ENCODE data around the gene MAPK11.
A peak's percentile ranks its signal among the peaks of the same experiment; 100 is the strongest.
"Not testable (repeated sequence)": the region's sequence is repeated elsewhere in the genome, so short reads cannot be mapped to it uniquely, and the experiment has no call there.

MAPK11 gene

DNA sequence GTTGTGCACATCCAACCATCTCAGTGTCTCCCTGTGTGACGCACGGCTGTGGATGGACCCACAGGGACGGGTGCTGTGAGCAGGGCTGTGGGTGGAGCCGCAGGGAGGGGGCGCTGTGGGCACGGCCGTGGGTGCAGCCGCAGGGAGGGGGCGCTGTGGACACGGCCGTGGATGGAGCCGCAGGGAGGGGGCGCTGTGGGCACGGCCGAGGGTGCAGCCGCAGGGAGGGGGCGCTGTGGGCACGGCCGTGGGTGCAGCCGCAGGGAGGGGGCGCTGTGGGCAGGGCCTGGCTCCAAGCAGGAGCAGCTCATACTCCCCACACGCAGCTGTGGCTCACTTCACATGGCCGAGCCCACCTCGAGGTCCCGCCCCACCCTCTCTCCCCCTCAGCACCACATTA lies 6.0 kb upstream of the MAPK11 start:
- DNase-seq (ENCODE audit: low read depth in 2 of 2): no peak

DNA sequence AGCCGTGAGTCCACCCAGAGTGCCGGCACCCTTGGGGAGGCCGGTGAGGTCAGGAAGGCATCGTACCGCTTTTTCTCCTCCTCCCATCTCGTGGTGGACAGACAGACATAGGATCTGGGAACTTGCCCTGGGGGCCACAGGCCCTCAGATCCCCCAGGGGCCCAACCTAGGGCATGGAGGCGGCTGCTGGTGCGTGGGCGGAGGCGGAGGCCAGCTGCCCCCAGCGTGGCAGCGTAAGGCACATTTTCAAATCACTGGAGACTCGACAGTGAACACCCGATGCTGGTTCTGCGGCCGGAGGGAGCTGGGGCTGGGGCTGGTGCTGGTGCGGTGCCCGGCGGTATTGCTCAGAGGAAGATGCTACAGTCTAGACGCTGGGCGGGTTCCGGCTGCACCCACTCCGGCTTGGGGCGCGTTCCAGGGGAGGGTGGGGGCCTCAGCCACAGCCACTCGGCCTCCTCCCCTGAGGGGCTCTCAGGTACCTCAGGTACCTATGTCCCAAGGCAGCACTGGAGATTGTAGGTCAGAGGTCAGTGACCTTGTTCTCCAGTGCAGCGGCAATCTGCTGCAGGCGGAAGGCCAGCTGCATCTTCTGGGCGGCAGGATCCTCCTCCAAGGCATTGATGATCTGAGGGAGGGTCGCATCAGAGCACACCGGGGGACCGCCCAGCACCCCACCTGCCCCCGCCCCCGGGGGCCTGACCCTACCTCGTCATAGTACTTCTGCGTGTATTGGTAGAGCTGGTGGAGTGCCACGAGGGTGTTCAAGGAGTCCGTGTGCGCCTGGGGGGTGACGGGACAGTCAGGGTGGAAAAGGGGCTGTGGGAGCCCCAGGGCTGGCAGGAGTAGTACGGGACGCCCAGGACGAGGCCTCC lies 5.2 kb upstream of the MAPK11 start:
- DNase-seq (ENCODE audit: low read depth in 2 of 2): no peak

- no peak for DNase-seq (ENCODE audit: low read depth in 2 of 2)
These were observed 4.6 kb upstream of the MAPK11 start for GRCh38 chr22:50274771-50275170.

- DNase-seq (ENCODE audit: low read depth in 2 of 2): peak in 1 of 2 donors; percentile 29
These were observed 4.1 kb upstream of the MAPK11 start for GRCh38 chr22:50274311-50274710.

GRCh38 chr22:50273781-50274180 lies 3.6 kb upstream of the MAPK11 start:
- DNase-seq (ENCODE audit: low read depth in 2 of 2): not testable (repeated sequence)

DNA sequence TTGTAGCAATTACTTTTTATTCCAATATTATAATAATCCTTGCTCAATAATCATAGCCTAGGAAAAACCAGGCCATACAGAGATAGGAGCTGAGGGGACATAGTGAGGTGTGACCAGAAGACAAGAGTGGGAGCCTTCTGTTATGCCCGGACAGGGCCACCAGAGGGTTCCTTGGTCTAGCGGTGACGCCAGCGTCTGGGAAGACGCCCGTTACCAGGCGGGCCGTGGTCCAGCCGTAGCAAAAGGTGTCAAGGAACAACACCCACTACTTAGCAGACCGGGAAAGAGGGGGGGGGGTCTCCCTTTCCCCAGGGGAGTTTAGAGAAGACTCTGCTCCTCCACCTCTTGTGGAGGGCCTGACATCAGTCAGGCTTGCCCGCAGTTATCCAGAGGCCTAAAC lies 3.2 kb upstream of the MAPK11 start:
- DNase-seq (ENCODE audit: low read depth in 2 of 2): not testable (repeated sequence)

DNA sequence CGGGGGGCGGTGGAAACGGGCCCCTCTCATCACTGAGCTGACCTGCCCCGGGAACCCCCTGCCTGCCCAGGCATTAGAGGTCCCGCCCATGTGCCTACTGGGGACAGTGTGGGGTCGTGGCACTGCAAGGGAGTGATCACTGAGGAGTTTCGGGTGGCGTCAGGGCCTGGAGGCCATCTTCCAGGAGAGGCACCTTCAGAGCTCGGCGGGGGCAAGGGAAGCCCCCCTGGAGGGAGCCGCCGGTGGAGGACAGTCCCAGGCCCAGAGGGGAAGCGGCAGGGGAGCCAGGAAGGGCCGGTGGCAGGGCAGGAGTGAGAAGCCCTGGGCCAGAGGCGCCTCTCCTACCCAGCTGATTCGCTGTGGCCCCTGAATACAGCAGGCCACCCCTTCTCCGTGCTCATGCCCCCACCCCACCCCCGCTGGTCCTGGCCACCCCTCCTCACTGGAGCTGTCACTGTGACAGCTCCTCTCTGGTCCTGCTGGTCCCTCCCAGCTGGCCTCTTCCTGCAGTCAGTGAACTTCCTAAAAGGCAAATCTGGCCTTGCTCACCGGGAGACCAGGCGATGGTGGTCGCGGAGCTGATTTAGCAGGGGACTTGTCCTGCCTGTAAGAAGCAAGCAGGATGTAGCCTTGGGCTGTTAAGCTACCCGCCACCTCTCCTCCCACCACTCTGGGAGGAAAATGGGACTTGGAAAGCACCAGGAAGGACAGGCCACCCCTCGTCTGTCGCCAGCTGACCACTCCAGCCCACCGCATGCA lies 2.0 kb upstream of the MAPK11 start:
- no peak for DNase-seq (ENCODE audit: low read depth in 2 of 2)

- peak; percentile 43 to 65 for DNase-seq (ENCODE audit: low read depth in 2 of 2)
These were observed 1.4 kb upstream of the MAPK11 start for GRCh38 chr22:50271519-50271970.

DNA sequence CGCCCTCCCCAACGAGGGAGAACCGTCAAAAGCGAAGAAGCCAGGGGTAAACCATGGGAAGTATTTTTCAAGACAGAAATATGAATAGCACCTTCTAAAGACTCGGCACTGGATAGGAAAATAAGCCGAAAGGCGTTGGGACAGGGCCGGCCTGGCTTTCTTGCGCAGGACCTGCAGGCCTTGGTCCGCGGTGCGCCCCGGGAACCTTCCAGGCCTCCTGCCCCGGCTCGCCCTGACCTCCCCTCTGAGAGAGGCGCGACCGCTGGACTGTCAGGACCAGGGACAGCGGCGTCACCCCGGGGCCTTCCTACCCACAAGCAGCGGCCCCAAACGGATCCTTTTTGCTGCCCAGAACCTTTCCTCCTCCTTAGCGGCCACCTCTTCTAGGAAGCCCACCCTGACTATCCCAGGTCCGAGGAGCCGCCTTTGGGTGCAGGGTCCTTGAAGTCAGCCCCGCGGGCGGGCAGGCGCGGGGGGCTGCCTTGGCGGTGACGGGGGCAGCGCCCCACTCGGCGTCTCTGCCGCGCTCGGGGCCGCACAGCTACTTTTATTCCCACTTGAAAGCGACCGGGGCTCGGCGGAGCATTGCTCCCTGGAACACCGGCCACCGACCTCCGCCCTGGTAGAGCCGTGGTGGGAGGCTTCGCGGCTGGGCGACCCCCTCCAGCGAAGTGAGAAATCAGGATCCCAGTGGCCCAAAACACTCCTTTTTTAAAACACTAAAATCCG lies 650 bp upstream of the MAPK11 start:
- peak; percentile 49 to 58 for DNase-seq (ENCODE audit: low read depth in 2 of 2)

DNA sequence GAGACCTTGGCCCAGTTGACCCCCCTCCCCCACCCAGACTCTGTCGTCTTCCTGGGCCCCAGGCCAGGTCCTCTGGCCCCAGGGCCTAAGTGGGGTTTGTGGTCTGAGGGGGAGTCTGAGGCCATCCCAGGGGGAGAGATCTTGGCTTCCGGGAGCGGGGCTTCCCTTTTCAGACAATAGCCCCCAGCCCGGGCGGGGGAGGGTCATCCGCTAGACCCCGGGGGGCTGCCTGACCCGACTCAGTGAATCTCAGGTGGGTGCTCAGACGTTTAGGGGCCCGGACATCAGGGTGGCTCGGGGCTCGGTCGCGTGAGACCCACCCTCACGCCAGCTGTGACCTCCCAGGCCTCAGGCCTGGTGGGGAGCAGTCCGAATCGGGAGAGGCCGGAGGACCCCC lies 609 bp downstream of the MAPK11 start:
- DNase-seq (ENCODE audit: low read depth in 2 of 2): no peak

- DNase-seq (ENCODE audit: low read depth in 2 of 2): no peak
These were observed 1.5 kb downstream of the MAPK11 start for GRCh38 chr22:50268655-50269113.

GRCh38 chr22:50267591-50268390 lies 2.4 kb downstream of the MAPK11 start:
- DNase-seq (ENCODE audit: low read depth in 2 of 2): peak; percentile 42 to 56

DNA sequence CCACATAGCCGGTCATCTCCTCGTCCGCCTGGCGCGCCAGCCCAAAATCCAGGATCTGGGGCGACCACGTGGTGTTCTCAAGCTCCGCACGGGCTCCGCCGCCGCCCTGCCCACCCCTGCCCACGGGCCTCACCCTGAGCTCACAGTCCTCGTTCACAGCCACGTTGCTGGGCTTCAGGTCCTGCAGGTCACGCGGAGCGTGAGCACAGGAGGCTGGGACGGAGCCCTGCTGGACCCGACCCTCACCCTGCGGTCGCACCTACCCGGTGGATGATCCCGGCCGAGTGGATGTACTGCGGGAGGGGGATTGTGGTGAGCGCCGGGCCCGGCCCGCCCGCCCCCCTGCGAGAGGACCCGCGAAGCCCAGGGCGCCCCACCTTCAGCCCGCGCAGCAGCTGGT lies 3.2 kb downstream of the MAPK11 start:
- no peak for DNase-seq (ENCODE audit: low read depth in 2 of 2)

GRCh38 chr22:50264946-50265669 lies 5.1 kb downstream of the MAPK11 start:
- no peak for DNase-seq (ENCODE audit: low read depth in 2 of 2)

DNA sequence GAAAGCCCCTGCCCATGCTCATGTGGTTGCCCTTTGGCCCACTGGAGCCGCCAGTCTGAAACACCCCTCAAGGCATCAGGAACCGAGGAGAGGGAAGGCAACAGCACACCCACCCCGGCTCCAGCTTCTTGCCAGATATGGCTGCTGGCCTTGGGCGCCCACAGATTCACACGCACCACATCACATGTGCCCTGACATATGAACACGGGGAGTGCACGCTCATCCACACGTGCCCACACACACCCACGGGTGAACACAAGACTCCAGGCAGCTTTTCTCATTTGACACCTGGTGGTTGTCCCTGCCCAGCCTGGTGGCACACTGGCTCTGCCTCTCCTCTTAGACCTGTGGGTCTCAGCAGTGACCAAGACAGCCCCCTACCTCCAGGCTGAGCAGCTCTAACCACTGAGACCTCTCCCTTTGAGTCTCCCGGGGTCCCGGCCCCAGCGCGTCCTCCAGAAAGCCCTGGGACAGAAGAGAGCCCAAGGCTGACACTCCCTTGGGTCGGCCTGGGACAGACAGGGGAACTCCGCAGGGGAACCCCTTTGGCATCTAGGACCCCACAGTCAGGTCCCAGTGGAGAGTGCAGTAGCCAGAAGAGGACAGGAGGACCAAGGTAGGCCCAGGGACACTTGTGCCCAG lies 6.0 kb downstream of the MAPK11 start:
- DNase-seq (ENCODE audit: low read depth in 2 of 2): no peak

DNA sequence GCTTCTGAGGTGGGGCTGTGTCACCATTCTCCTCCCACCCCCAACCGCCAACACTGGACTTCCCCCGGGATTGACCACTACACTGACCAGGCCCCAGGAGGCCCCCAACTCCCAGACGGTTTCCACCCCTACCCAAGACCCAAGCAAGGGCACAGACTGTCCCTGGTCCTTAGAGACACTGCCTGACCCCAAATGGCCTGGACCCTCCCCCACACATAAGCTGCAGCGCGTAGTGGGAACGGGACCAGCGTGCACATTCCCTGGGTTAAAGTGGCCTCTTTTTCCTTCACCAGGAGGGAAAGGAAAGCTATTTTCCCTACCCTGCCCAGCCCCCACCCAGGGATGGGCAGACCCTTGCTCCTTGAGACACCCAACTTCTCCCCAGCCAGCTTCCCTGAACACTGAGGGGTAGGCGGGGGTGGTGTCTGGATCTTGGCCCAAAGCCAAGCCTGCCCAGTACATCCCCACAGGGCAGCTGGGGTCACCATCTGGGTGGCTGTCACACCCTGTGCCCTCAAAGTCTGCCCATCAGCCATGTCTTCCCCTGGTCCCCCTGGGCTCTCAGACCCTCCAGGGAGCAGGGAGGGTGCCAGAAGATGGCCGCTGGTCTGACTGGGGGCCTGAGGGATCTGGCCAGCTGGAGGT lies 7.1 kb downstream of the MAPK11 start:
- DNase-seq (ENCODE audit: low read depth in 2 of 2): no peak

- no peak for DNase-seq (ENCODE audit: low read depth in 2 of 2)
These were observed 7.7 kb downstream of the MAPK11 start for GRCh38 chr22:50262460-50262911.

GRCh38 chr22:50261615-50262459 lies 8.3 kb downstream of the MAPK11 start, which contains the start of gene MAPK12:
Gene MAPK12 (minus strand): TSS chr22:50261683. CDS start chr22:50261509, 174 bp downstream.
- no peak for DNase-seq (ENCODE audit: low read depth in 2 of 2)
